ENCODE data around the gene NAGA. TPM values are rescaled to one million over a fixed set of nuclear protein-coding genes. Genes with fewer than 3 reads are reported as not detected.

NAGA gene
- total RNA-seq, 1 donor from 2014 or later = 26.0 TPM

- Mint-ChIP-seq H3K4me1 (ENCODE audit: unreplicated experiment) (no peaks in the 10 kb centered on the region), H3K27me3 (ENCODE audit: unreplicated experiment) (no peaks in the 10 kb centered on the region)
Observed at GRCh38 chr22:42021571-42021970, 49.0 kb downstream of the NAGA start.

GRCh38 chr22:42018224-42018623 is 52.4 kb downstream of the NAGA start:
- no peak for DNase-seq (ENCODE audit: low spot score)
- Mint-ChIP-seq H3K36me3 (ENCODE audit: low read depth, unreplicated experiment) (no peaks in the 10 kb centered on the region), H3K4me3 (ENCODE audit: unreplicated experiment) (no peak overlapping the region), H3K27ac (ENCODE audit: unreplicated experiment) (no peak overlapping the region), H3K4me1 (ENCODE audit: unreplicated experiment) (no peaks in the 10 kb centered on the region), H3K27me3 (ENCODE audit: unreplicated experiment) (peaks cover 3% of the 10 kb centered on the region), H3K9me3 (ENCODE audit: unreplicated experiment) (no peaks in the 10 kb centered on the region)
- TF ChIP-seq CTCF (IDR thresholded peaks at IDR 0.05; ENCODE audit: unreplicated experiment) = no peak

More at GRCh38 chr22:42021571-42021970, 49.0 kb downstream of the NAGA start:
- Mint-ChIP-seq H3K27ac (ENCODE audit: unreplicated experiment) (no peak overlapping the region), H3K9me3 (ENCODE audit: unreplicated experiment) (no peaks in the 10 kb centered on the region), H3K4me3 (ENCODE audit: unreplicated experiment) (no peak overlapping the region), H3K36me3 (ENCODE audit: low read depth, unreplicated experiment) (no peaks in the 10 kb centered on the region)
- no peak for TF ChIP-seq CTCF (IDR thresholded peaks at IDR 0.05; ENCODE audit: unreplicated experiment)
- no peak for DNase-seq (ENCODE audit: low spot score)

- Mint-ChIP-seq H3K4me1 (ENCODE audit: unreplicated experiment) (no peaks in the 10 kb centered on the region), H3K9me3 (ENCODE audit: unreplicated experiment) (no peaks in the 10 kb centered on the region), H3K27me3 (ENCODE audit: unreplicated experiment) (peaks cover 3% of the 10 kb centered on the region), H3K27ac (ENCODE audit: unreplicated experiment) (no peak overlapping the region), H3K36me3 (ENCODE audit: low read depth, unreplicated experiment) (no peaks in the 10 kb centered on the region), H3K4me3 (ENCODE audit: unreplicated experiment) (no peak overlapping the region)
- DNase-seq (ENCODE audit: low spot score) = no peak
- TF ChIP-seq CTCF (IDR thresholded peaks at IDR 0.05; ENCODE audit: unreplicated experiment) = no peak
Observed at GRCh38 chr22:42016111-42016510, 54.5 kb downstream of the NAGA start.

- no peak for TF ChIP-seq CTCF (IDR thresholded peaks at IDR 0.05; ENCODE audit: unreplicated experiment)
- H3K36me3 Mint-ChIP-seq (ENCODE audit: low read depth, unreplicated experiment) = no peaks in the 10 kb centered on the region
- peaks cover 3% of the 10 kb centered on the region for H3K27me3 Mint-ChIP-seq (ENCODE audit: unreplicated experiment)
Observed at GRCh38 chr22:42013385-42013784, 57.2 kb downstream of the NAGA start.

GRCh38 chr22:42010778-42011177 is 59.8 kb downstream of the NAGA start:
- no peak for TF ChIP-seq CTCF (IDR thresholded peaks at IDR 0.05; ENCODE audit: unreplicated experiment)
- Mint-ChIP-seq H3K9me3 (ENCODE audit: unreplicated experiment) (no peaks in the 10 kb centered on the region), H3K36me3 (ENCODE audit: low read depth, unreplicated experiment) (no peaks in the 10 kb centered on the region), H3K27me3 (ENCODE audit: unreplicated experiment) (peaks cover 3% of the 10 kb centered on the region), H3K27ac (ENCODE audit: unreplicated experiment) (no peak overlapping the region), H3K4me3 (ENCODE audit: unreplicated experiment) (no peak overlapping the region), H3K4me1 (ENCODE audit: unreplicated experiment) (no peaks in the 10 kb centered on the region)
- no peak for DNase-seq (ENCODE audit: low spot score)

More at GRCh38 chr22:42013385-42013784, 57.2 kb downstream of the NAGA start:
- no peaks in the 10 kb centered on the region for H3K4me1 Mint-ChIP-seq (ENCODE audit: unreplicated experiment)
- H3K27ac Mint-ChIP-seq (ENCODE audit: unreplicated experiment) = no peak overlapping the region
- no peaks in the 10 kb centered on the region for H3K9me3 Mint-ChIP-seq (ENCODE audit: unreplicated experiment)
- H3K4me3 Mint-ChIP-seq (ENCODE audit: unreplicated experiment) = no peak overlapping the region
- DNase-seq (ENCODE audit: low spot score) = no peak

Other genes starting within 250 kb of the NAGA start
- 200 TPM for gene SREBF2, start 237.7 kb downstream of the NAGA start, total RNA-seq (ENCODE audit: unreplicated experiment)
- gene SHISA8, start 155.7 kb downstream of the NAGA start, total RNA-seq (ENCODE audit: unreplicated experiment) = 0.41 TPM
- 3.5 TPM for gene TNFRSF13C, start 144.0 kb downstream of the NAGA start, total RNA-seq (ENCODE audit: unreplicated experiment)
- gene CENPM, start 123.7 kb downstream of the NAGA start, total RNA-seq (ENCODE audit: unreplicated experiment) = 5.2 TPM
- 0.36 TPM for gene SEPTIN3, start 101.4 kb downstream of the NAGA start, total RNA-seq (ENCODE audit: unreplicated experiment)
- gene WBP2NL, start 72.0 kb downstream of the NAGA start, total RNA-seq (ENCODE audit: unreplicated experiment) = not detected
- 3.5 TPM for gene PHETA2, start 3.4 kb upstream of the NAGA start, total RNA-seq (ENCODE audit: unreplicated experiment)
- gene SMDT1, start 8.9 kb upstream of the NAGA start, total RNA-seq (ENCODE audit: unreplicated experiment) = 61.1 TPM
- 54.9 TPM for gene NDUFA6, start 20.0 kb upstream of the NAGA start, total RNA-seq (ENCODE audit: unreplicated experiment)
- 3.2 TPM for gene CYP2D6, start 60.0 kb upstream of the NAGA start, total RNA-seq (ENCODE audit: unreplicated experiment)
- 63.6 TPM for gene TCF20, start 199.8 kb upstream of the NAGA start, total RNA-seq (ENCODE audit: unreplicated experiment)